Gastroesophageal sphincter (tissue), 4 donors: ENCODE measurements around the gene RAD51B. TPM values are rescaled to one million over a fixed set of nuclear protein-coding genes. Genes with fewer than 3 reads are reported as not detected.

Experiments used
- ATAC-seq: fragments of 150-250 bp; one replicate; pipeline ENCODE4 v1.9.1; 2016; ENCODE audit warnings: mild to moderate bottlenecking, moderate library complexity
- H3K27ac ChIP-seq, 4 donors: fragments of 200-600 bp; sonication (generic) in 3 of 4; 1 replicate in 3 of 4; 2 replicates in 1 of 4; pipeline ENCODE4 v1.5.1; 2016 to 2019
- H3K27me3 ChIP-seq: fragments of 200-600 bp; sonication (generic); one replicate; pipeline ENCODE4 v1.5.1; 2019
- H3K36me3 ChIP-seq, 2 donors: fragments of 200-600 bp; sonication (generic); one replicate each; pipeline ENCODE4 v1.5.1; 2019; ENCODE audit warnings: control low read depth in 1 of 2
- H3K4me1 ChIP-seq, 3 donors: fragments of 200-600 bp; sonication (generic); 1 replicate in 2 of 3; 2 replicates in 1 of 3; pipeline ENCODE4 v1.5.1; 2016 to 2019; ENCODE audit warnings: control low read depth in 2 of 3
- H3K4me3 ChIP-seq, 2 donors: fragments of 200-600 bp; sonication (generic); one replicate each; pipeline ENCODE4 v1.5.1; 2019; ENCODE audit warnings: mild to moderate bottlenecking in 1 of 2, moderate library complexity in 1 of 2
- H3K9me3 ChIP-seq, 3 donors: fragments of 200-600 bp; sonication (generic); one replicate each; pipeline ENCODE4 v1.5.1; 2017 to 2019; ENCODE audit warnings: control low read depth in 2 of 3
- EP300 ChIP-seq: sonication (generic); formaldehyde crosslinking; IDR thresholded peaks from one replicate; pipeline ENCODE4 v1.6.1; 2017; ENCODE audit warnings: antibody characterized with exemption, mild to moderate bottlenecking
- POLR2A ChIP-seq, 2 donors: fragments of 450-650 bp; IDR thresholded peaks; one replicate each; pipeline ENCODE4 v1.6.1; 2017; ENCODE audit warnings: antibody characterized with exemption in 2 of 2, mild to moderate bottlenecking in 2 of 2, moderate library complexity in 1 of 2
- POLR2AphosphoS5 ChIP-seq: sonication (generic); formaldehyde crosslinking; IDR thresholded peaks from one replicate; pipeline ENCODE4 v1.6.1; 2017; ENCODE audit warnings: antibody characterized with exemption
- whole genome bisulfite sequencing, 2 donors: methylation state at CpG; one replicate each; pipeline ENCODE4 v1.1.5; 2018; ENCODE audit warnings: low coverage in 1 of 2; 5-methylcytosine and 5-hydroxymethylcytosine counted together
- total RNA-seq, 4 donors: library from RNA; depleted of rRNA; stranded (reverse); fragments of >200 nt; gene quantifications; one replicate each; pipeline ENCODE4 v1.1.0, GENCODE V29; 2016
- TF ChIP-seq, protein P1 (sequence below), 4 experiments: fragments of 200-600 bp in 2 of 4; fragments of 450-650 bp in 2 of 4; sonication (generic) in 1 of 4; IDR thresholded peaks; one replicate each; pipeline ENCODE4 v1.5.1; 2017 to 2019; ENCODE audit warnings: antibody characterized with exemption in 4 of 4, mild to moderate bottlenecking in 2 of 4, moderate library complexity in 2 of 4

Gene RAD51B
- total RNA-seq, 4 donors from 2014 or later, result 5.1 to 7.0 (median 6.0) TPM

DNA sequence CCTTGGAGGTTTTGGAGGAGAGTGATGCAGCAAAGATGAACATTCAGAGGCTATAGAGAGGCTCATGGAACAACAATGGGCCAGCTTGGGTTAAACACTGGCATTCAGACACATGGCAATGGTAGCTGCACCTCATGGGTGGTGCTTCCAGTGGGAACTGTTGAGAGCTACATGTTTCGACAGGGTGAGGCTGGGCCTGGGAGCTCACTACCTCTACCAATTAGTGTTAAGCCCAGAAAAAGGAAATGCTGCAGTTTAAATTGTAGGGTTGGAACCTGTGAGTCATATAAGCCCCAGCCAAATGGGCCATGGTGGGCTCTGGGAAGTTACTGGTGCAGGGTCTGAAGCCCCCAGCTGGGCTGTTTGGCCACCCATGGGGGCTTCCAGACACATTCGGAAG is 693.6 kb downstream of the RAD51B start:
- WGBS, 2 donors, result no CpG with 5 or more reads among the region's 2 CpGs
- no peaks in the 10 kb centered on the region for H3K27me3 ChIP-seq
- no peak overlapping the region for H3K4me3 ChIP-seq
- no peaks in the 10 kb centered on the region for H3K9me3 ChIP-seq
- H3K36me3 ChIP-seq, result no peaks in the 10 kb centered on the region
- TF ChIP-seq POLR2AphosphoS5 (no peak), EP300 (no peak), POLR2A (IDR thresholded peaks at IDR 0.05) (no peak)
- TF ChIP-seq, protein P1, sequence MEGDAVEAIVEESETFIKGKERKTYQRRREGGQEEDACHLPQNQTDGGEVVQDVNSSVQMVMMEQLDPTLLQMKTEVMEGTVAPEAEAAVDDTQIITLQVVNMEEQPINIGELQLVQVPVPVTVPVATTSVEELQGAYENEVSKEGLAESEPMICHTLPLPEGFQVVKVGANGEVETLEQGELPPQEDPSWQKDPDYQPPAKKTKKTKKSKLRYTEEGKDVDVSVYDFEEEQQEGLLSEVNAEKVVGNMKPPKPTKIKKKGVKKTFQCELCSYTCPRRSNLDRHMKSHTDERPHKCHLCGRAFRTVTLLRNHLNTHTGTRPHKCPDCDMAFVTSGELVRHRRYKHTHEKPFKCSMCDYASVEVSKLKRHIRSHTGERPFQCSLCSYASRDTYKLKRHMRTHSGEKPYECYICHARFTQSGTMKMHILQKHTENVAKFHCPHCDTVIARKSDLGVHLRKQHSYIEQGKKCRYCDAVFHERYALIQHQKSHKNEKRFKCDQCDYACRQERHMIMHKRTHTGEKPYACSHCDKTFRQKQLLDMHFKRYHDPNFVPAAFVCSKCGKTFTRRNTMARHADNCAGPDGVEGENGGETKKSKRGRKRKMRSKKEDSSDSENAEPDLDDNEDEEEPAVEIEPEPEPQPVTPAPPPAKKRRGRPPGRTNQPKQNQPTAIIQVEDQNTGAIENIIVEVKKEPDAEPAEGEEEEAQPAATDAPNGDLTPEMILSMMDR (IDR thresholded peaks at IDR 0.05), result no peak
- no peak for ATAC-seq
- H3K27ac ChIP-seq, result peak overlapping the region in 3 of 4 donors; percentile 57 to 75 (median 72)
- peaks cover 0 to 64% (median 31%) of the 10 kb centered on the region in 3 donors for H3K4me1 ChIP-seq

DNA sequence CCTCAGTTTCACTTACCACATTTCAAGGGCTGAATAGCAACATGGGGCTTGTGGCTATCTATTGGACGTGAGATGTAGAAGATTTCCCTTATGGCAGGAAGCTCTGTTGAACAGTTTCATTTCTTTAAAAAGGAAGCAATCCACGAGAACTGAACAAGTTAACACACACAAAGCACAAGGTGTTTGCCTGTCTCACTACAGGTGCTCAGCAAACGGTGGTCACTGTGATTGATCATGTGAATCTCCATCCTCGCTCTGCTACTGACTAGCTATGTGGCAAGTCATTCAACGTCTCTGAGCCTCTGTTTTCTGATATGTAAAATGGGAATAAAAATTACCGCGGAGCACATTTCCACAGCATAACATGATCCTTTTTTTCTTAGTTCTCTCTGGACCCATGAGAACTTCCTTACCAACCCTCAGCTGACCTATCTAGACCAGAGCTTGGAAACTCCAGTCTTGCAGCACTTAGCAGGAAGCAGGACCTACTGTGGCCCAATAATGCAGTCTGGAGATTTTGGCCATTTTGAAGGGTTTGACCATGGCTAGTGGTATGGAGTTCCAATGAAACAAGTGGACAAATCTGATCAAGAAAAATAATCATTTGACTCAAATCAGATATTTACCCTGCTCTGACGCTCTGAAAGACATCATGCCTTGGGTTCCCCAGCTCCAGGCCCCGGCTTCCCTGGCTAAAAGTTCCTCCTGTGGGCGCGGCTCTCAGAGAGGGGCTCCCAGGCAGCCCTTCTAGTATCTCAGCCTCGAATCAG is 694.4 kb downstream of the RAD51B start:
- no peak for TF ChIP-seq EP300
- TF ChIP-seq POLR2AphosphoS5, result no peak
- TF ChIP-seq POLR2A (IDR thresholded peaks at IDR 0.05), result no peak
- TF ChIP-seq, protein P1 (IDR thresholded peaks at IDR 0.05), result no peak
- no peaks in the 10 kb centered on the region for H3K27me3 ChIP-seq
- no peak for ATAC-seq
- H3K27ac ChIP-seq, result peak overlapping the region in 2 of 4 donors; percentile 72 to 75
- H3K4me1 ChIP-seq, result peaks cover 6 to 72% (median 38%) of the 10 kb centered on the region in 3 donors
- H3K4me3 ChIP-seq, result no peak overlapping the region
- WGBS, 2 donors, result 72 to 88% methylated on average over 3 to 6 of the region's 12 CpGs
- H3K9me3 ChIP-seq, result no peaks in the 10 kb centered on the region
- no peaks in the 10 kb centered on the region for H3K36me3 ChIP-seq

DNA sequence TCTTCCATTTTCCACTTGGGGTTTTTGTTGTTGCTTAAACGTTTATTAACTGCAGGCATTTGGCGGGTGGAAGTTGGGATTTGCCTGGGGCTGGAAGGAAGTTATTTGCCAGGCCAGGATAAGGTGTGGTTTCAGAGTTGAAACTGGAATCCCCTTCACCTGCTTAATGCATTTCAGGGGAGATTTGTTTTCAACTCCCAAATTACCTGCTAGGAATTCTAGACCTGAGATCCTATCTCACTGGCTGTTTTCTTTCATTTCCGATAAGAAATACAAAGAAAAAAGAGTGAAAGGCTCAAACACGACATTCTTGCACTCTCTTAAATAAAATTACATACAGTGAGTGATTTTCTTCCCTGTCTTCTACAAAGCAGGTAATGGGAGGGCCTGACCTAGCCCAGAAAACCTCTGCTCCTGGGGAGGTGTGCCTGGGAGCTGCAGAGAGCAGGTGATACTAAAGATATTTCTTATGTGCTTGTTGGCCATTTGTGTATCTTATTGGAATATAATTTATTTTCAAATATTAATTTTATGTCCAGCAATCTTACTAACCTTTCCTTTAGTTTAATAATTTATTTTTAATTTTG is 695.1 kb downstream of the RAD51B start:
- Histone ChIP-seq H3K27ac (peak overlapping the region in 1 of 4 donors; percentile 11), H3K27me3 (no peaks in the 10 kb centered on the region), H3K4me1 (peaks cover 11 to 72% (median 43%) of the 10 kb centered on the region in 3 donors), H3K9me3 (no peaks in the 10 kb centered on the region), H3K36me3 (no peaks in the 10 kb centered on the region), H3K4me3 (no peak overlapping the region)
- ATAC-seq, result no peak
- 94 to 100% methylated on average over 1 to 2 of the region's 4 CpGs for WGBS, 2 donors
- TF ChIP-seq POLR2A (IDR thresholded peaks at IDR 0.05) (no peak), EP300 (no peak), POLR2AphosphoS5 (no peak)
- TF ChIP-seq, protein P1 (IDR thresholded peaks at IDR 0.05), result no peak

DNA sequence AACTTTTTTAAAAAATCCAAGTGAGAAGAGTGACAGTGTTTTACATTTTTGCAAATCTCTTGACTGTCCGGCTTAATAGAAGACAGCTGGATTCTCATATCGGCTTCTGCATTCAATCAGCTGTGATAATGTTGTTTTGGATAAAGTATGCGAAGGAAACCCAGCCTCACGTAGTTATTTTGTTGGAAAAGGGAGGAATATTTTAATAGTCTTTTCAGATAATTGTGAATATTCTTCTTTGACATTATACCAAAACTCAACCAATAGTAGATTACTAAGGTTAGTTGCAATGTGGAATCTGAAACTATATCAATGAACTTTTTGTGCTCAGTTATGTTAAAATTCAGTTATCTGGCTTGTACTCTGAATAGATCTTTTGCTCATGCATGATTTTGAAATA is 696.8 kb downstream of the RAD51B start:
- H3K4me1 ChIP-seq, result peaks cover 11 to 70% (median 36%) of the 10 kb centered on the region in 3 donors
- no peak overlapping the region for H3K27ac ChIP-seq
- no peak for TF ChIP-seq EP300
- TF ChIP-seq POLR2A (IDR thresholded peaks at IDR 0.05), result no peak
- TF ChIP-seq, protein P1 (IDR thresholded peaks at IDR 0.05), result no peak
- TF ChIP-seq POLR2AphosphoS5, result no peak

More for the DNA sequence above, 696.8 kb downstream of the RAD51B start:
- no peak for ATAC-seq
- Histone ChIP-seq H3K27me3 (no peaks in the 10 kb centered on the region), H3K9me3 (no peaks in the 10 kb centered on the region), H3K4me3 (no peak overlapping the region), H3K36me3 (no peaks in the 10 kb centered on the region)
- WGBS, 2 donors, result 50 to 63% methylated on average over 4 of the region's 4 CpGs
